Fibroblast of the conjunctiva (primary cell): Measurements from ENCODE around the gene NPSR1.
"Not testable (repeated sequence)": the region's sequence is repeated elsewhere in the genome, so short reads cannot be mapped to it uniquely, and the experiment has no call there.

Experiments
- DNase-seq: peaks from one replicate; pipeline ENCODE4 v3.0.0-alpha.2; 2010; ENCODE audit warnings: low read depth

NPSR1 gene

GRCh38 chr7:34758111-34758601 lies 100.1 kb downstream of the NPSR1 start:
- no peak for DNase-seq

DNA sequence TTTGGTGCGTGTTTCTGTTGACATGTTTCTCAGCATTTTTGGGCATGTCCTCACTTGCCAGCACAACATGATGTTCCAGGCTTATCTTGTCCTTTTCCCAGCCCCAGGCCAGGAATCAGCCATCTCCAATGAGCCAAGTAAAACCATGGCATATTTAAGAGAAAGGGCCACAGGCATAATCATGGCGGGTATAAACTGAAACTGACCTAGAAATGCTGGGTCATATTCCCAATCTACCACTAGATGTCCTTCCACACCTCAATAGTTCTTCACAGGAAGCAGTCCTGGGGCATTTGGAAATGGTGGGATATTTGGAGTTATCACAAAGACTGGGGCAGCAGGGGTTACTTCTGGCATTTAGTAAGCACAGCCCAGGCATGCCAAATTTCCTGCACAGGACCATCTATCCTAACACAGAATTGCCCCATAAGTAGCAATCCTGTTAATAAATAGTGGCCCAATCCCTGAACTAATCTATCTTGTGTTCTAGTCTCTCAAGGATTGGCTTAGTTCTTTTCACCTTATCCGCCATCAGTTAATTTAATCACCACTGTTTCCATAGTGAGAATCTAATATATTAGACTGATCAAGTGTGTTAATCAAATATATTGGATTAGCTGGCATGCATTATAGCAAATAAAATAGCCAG lies 101.6 kb downstream of the NPSR1 start:
- DNase-seq: peak; percentile 9

GRCh38 chr7:34760271-34760670 lies 102.3 kb downstream of the NPSR1 start:
- DNase-seq: no peak

- no peak for DNase-seq
Measured at GRCh38 chr7:34761206-34761605, 103.2 kb downstream of the NPSR1 start.

DNA sequence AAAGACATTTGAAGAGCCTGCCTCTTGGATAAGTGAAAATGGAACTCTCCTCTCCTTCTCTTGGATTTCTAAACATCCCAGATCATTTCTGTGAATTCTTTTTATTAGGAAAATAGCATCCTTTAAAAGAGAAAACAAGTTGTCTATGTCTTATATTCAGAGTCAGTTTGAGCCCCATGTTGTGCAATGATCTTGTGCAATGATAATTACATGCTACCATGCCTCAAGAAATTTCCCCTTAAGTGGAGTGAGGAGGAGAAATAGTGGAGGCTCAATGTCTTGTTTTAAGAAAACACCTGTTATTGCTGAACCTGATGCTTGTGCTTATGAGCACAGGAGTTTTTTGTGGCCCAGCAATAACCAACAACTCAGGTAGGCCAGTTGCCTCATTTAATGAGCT lies 103.6 kb downstream of the NPSR1 start:
- no peak for DNase-seq

DNA sequence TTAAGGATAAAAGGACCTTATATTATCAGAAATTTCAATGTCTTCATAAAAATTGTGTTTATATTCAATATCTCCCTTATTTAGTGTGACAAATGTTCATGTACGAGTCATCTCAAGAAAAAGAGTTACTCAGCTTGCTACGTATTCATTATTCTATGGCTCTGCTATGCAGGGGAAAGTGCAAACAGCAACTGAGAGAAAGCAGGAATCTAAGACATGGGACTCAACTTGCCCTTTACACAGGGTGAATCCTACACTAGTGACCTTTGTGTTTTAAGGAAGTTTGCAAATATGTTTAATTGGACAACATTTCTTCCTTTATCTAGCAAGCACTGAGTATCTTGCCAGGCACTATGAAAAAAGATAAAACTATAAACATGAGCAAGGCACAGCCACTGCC lies 104.7 kb downstream of the NPSR1 start:
- no peak for DNase-seq

DNA sequence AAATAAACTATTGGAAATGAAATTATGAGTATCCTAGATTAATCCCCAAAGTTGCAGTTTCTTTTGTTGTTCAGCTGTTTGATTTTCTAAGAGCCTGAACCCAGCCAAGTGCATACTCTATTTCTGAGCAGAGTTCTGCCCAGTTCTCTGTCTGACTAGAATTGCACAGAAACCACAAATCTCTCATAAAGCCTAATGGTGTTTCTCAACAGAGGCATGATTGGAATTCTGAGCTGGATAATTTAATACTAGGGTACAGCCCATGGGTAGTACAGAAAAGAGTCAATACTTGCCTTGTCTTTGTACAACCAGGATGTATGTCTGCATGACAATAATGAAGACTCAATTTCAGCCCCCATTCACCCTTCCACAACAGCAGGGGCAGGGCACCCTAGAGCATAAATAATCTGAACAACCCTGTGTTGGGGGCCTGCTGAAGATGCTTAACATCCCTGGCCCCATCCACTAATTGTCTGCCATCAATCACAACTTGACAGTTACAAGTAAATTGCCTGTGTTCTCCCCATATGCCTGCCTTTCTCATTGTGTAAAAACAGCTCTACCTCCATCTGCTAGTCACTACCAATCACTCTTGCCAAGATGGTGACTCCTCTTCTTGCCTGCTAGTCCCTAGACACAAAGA lies 114.4 kb downstream of the NPSR1 start:
- DNase-seq: no peak

GRCh38 chr7:34776748-34777358 lies 118.8 kb downstream of the NPSR1 start:
- DNase-seq: no peak

DNA sequence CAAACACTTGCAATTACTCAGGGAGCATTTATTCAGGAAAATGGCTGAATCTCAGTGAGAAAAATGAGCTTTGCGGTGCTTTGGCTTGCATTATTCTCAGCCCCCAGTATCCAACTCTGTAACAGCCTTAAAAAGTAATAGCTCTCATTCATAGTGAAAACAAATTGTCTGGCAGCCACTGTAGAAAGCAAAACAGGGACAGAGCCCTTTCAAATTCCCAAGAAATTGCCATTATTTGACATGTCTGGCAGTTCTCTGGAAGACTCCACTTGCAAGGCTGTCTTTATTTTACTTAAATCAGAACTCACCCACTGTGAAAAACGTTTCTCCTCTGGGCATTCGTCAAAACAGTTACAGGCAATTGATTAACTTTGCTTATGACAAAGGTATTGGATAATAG lies 122.5 kb downstream of the NPSR1 start:
- DNase-seq: no peak

DNA sequence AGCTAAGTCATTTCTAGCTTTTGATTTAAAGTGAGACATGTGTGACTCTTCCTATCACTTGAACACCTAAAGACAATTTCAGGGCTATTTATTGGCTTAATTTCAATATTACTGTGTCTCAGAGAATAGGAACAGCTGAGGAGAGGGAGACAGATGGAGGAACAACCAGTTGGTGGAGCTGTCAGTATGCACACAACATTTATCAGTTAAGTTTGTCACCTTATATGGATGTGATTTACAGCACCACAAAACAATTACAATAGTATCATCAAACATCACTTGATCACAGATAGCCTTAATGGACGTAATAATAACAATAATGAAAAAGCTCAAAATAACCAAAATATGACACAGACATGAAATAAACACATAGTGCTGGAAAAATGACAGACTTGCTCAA lies 129.6 kb downstream of the NPSR1 start:
- no peak for DNase-seq

GRCh38 chr7:34806831-34807230 lies 148.8 kb downstream of the NPSR1 start:
- DNase-seq: no peak

GRCh38 chr7:34807548-34808340 lies 149.7 kb downstream of the NPSR1 start:
- no peak for DNase-seq

- not testable (repeated sequence) for DNase-seq
Measured at GRCh38 chr7:34814203-34814842, 156.3 kb downstream of the NPSR1 start.

- no peak for DNase-seq
Measured at GRCh38 chr7:34821932-34822558, 164.0 kb downstream of the NPSR1 start.

GRCh38 chr7:34823650-34824258 lies 165.7 kb downstream of the NPSR1 start:
- peak; percentile 10 for DNase-seq

DNA sequence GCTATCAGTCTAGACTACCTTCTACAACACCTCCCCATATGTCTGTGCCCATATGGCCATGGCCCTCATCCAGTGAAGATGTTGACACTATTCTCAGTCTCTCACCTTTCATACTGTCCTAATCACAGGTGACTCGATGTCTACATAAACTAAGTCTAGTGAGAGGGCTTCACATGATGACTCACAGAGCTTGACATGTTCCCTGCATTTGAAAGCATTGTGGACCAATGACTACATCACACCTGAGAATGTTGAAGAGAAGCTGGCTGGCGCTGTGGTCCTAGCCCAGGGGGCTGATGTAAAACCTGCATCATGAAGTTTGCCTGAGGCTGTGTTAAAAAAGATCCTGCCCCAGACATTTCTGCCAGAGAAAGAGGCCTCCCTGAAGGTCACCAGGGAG lies 167.2 kb downstream of the NPSR1 start:
- DNase-seq: no peak

DNA sequence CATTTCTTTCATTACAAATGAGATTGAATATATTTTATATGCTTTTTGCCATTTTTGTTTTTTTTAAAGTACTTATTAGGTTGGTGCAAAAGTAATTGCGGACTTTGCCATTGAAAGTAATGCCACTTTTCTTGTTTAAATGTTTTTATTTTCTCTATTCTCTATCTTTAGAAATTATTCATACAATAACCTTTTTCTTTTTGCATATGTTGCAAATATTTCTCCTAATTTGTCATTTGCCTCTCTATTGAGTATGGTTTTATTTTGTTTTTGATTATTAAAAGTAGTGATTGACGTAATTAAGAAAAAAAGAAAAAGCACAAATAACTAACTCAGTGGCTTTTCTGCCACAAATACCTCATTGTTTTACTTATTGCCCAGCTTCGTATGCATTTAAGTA lies 172.4 kb downstream of the NPSR1 start:
- DNase-seq: no peak

- DNase-seq: no peak
Measured at GRCh38 chr7:34831436-34831835, 173.4 kb downstream of the NPSR1 start.

DNA sequence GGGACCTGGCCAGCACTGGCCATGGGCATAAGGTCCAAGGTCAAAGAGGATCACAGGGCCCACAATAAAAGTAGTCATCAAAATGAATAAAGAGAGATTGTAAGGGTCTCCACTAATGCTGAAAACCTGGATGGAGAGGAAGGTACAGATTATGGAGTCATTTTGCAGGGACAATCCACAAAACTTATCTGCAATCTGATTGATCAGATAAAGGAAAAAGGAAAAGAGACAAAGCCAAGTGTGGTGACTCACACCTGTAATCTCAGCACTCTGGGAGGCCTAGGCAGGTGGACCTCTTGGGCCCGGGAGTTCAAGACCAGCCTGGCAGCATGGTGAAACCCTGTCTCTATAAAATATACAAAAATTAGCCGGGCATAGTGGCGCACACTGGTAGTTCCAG lies 174.0 kb downstream of the NPSR1 start:
- DNase-seq: no peak

- DNase-seq: no peak
Measured at GRCh38 chr7:34835901-34836600, 178.0 kb downstream of the NPSR1 start.

DNA sequence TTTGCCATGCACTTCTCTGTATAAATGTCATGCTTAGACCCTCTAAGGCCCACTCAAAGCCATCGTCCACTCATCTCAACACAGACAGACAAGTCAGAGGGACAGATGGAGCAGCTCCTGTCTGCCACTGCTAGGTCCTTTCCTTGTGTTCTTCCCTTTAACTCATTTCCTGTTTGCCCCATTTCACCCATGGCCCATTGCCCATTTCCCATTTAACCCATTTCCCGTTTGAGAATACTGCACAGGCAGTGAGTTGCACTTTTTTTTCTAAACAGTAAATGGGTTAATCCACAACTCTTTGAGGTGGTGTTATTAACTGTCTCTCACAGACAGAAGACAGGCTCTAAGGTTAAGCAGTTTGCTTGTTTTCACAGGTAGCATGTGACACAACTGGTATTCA lies 179.3 kb downstream of the NPSR1 start:
- DNase-seq: no peak
